Measurements from ENCODE around the gene PTPRN2. TPM values are rescaled to one million over a fixed set of nuclear protein-coding genes. Genes with fewer than 3 reads are reported as not detected.

PTPRN2 gene
- total RNA-seq, 2 donors from 2014 or later = 26.1 to 55.5 TPM

DNA sequence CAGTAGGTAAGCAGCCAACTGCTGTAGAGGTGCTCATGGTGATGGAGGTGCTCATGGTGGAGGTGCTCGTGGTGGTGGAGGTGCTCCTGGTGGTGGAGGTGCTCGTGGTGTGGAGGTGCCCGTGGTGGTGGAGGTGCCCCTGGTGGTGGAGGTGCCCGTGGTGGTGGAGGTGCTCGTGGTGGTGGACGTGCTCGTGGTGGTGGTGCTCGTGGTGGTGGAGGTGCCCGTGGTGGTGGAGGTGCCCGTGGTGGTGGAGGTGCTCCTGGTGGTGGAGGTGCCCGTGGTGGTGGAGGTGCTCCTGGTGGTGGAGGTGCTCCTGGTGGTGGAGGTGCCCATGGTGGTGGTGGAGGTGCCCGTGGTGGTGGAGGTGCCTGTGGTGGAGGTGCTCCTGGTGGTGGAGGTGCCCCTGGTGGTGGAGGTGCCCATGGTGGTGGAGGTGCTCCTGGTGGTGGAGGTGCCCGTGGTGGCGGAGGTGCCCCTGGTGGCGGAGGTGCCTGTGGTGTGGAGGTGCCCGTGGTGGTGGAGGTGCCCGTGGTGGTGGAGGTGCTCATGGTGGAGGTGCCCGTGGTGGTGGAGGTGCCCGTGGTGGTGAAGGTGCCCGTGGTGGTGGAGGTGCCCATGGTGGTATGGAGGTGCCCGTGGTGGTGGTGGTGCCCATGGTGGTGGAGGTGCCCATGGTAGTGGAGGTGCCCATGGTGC is 517.3 kb downstream of the PTPRN2 start:
- DNase-seq (ENCODE audit: low spot score) = no peak
- WGBS = 91% methylated on average over 21 of the region's 21 CpGs
- Histone ChIP-seq H3K27me3 (replicated peaks; ENCODE audit: insufficient read depth) (no peaks in the 10 kb centered on the region), H3K9me3 (no peaks in the 10 kb centered on the region), H3K36me3 (no peaks in the 10 kb centered on the region), H3K27ac (no peak overlapping the region), H3K4me1 (replicated peaks) (no peaks in the 10 kb centered on the region), H3K4me3 (no peak overlapping the region)
- intact Hi-C loops (cut with DNase I) = no loop called here
- no peak for TF ChIP-seq POLR2A (IDR thresholded peaks at IDR 0.05)
- TF ChIP-seq, protein P1, sequence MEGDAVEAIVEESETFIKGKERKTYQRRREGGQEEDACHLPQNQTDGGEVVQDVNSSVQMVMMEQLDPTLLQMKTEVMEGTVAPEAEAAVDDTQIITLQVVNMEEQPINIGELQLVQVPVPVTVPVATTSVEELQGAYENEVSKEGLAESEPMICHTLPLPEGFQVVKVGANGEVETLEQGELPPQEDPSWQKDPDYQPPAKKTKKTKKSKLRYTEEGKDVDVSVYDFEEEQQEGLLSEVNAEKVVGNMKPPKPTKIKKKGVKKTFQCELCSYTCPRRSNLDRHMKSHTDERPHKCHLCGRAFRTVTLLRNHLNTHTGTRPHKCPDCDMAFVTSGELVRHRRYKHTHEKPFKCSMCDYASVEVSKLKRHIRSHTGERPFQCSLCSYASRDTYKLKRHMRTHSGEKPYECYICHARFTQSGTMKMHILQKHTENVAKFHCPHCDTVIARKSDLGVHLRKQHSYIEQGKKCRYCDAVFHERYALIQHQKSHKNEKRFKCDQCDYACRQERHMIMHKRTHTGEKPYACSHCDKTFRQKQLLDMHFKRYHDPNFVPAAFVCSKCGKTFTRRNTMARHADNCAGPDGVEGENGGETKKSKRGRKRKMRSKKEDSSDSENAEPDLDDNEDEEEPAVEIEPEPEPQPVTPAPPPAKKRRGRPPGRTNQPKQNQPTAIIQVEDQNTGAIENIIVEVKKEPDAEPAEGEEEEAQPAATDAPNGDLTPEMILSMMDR (IDR thresholded peaks at IDR 0.05) = no peak
- TF ChIP-seq POLR2AphosphoS5 (IDR thresholded peaks at IDR 0.05) = no peak

DNA sequence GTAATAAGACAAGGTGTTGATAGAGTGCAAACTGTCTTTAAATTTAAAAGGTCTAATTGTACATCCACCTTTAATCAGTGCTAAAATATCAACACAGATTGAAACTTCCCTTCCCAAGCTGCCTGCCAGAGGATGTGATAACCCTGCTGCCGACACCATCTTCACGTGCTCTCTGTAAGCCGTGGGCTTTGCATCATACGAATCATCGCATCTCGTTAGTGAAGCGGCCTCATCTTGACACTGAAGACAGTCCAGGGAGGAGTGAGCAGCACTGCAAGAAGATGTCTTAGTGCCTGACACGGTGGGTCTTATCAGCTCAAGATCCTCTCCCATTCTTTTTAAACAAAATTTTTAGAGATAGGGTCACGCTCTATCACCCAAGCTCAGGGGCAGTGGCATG is 518.8 kb downstream of the PTPRN2 start:
- no peaks in the 10 kb centered on the region for H3K9me3 ChIP-seq
- H3K36me3 ChIP-seq = no peaks in the 10 kb centered on the region
- TF ChIP-seq POLR2AphosphoS5 (IDR thresholded peaks at IDR 0.05) (no peak), POLR2A (IDR thresholded peaks at IDR 0.05) (no peak)
- TF ChIP-seq, protein P1 (IDR thresholded peaks at IDR 0.05) = no peak
- H3K4me3 ChIP-seq = no peak overlapping the region
- H3K27ac ChIP-seq = no peak overlapping the region
- intact Hi-C loops (cut with DNase I) = no loop called here
- no peaks in the 10 kb centered on the region for H3K4me1 ChIP-seq (replicated peaks)
- 91% methylated on average over 9 of the region's 9 CpGs for WGBS
- H3K27me3 ChIP-seq (replicated peaks; ENCODE audit: insufficient read depth) = no peaks in the 10 kb centered on the region
- no peak for DNase-seq (ENCODE audit: low spot score)

DNA sequence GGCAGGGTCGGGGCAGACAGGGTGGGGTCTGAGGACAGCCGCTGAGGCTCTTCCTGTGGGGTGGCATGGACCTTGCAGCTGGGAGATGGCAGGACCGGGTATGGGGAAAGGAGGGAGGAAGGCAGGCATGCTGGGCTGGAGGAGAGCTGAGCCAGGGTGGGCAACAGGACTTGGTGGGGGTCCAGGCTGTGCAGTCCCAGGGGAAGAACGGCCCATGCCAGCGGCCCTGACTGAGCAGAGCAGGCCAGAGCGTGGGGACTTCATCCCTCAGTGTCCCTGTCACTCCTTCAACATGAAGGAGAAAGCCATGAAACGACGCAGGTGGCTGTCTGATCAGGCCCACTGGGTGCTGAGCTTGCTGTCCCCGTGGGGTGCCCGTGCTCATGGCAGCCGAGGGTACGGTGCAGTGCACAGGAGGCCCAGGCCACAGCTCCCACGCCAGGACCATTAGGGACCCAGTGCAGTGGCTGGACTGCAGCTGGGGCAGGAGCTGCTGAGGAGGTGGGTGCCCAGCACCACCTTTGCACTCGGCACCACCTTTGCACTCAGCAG is 519.6 kb downstream of the PTPRN2 start:
- intact Hi-C loops (cut with DNase I) = no loop called here
- no peak for DNase-seq (ENCODE audit: low spot score)

GRCh38 chr7:158067219-158067930 is 520.2 kb downstream of the PTPRN2 start:
- no peaks in the 10 kb centered on the region for H3K4me1 ChIP-seq (replicated peaks)

More for the DNA sequence above, 519.6 kb downstream of the PTPRN2 start:
- Histone ChIP-seq H3K4me3 (no peak overlapping the region), H3K9me3 (no peaks in the 10 kb centered on the region), H3K27me3 (replicated peaks; ENCODE audit: insufficient read depth) (no peaks in the 10 kb centered on the region), H3K27ac (no peak overlapping the region), H3K36me3 (no peaks in the 10 kb centered on the region), H3K4me1 (replicated peaks) (no peaks in the 10 kb centered on the region)
- WGBS = 91% methylated on average over 14 of the region's 14 CpGs
- TF ChIP-seq POLR2A (IDR thresholded peaks at IDR 0.05) = no peak
- TF ChIP-seq POLR2AphosphoS5 (IDR thresholded peaks at IDR 0.05) = no peak
- TF ChIP-seq, protein P1 (IDR thresholded peaks at IDR 0.05) = no peak

More at GRCh38 chr7:158067219-158067930, 520.2 kb downstream of the PTPRN2 start:
- 80% methylated on average over 28 of the region's 28 CpGs for WGBS
- Histone ChIP-seq H3K27me3 (replicated peaks; ENCODE audit: insufficient read depth) (no peaks in the 10 kb centered on the region), H3K9me3 (no peaks in the 10 kb centered on the region), H3K27ac (no peak overlapping the region), H3K4me3 (no peak overlapping the region), H3K36me3 (no peaks in the 10 kb centered on the region)
- DNase-seq (ENCODE audit: low spot score) = no peak
- intact Hi-C loops (cut with DNase I) = no loop called here
- TF ChIP-seq POLR2AphosphoS5 (IDR thresholded peaks at IDR 0.05) (no peak), POLR2A (IDR thresholded peaks at IDR 0.05) (no peak)
- TF ChIP-seq, protein P1 (IDR thresholded peaks at IDR 0.05) = no peak
